Measurements from ENCODE around the gene DHRSX.
"Not testable (repeated sequence)": the region's sequence is repeated elsewhere in the genome, so short reads cannot be mapped to it uniquely, and the experiment has no call there.

The DHRSX gene

DNA sequence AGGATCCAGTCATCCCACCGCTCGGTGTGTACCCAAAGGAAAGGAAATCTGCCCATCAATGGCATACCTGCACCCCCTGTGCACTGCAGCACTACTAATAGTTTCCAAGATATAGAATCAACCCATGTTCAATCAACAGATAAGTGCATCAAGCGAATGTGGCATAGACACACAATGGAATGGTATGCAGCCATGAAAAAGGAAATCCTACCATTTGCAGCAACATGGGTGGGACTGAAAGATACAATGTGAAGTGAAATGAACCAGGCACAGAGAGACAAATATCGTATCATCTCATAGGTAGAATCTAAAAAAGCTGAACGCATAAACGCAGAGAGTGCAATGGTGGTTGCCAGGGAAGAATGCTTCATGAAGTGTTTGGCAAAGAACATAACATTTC, 42.5 kb downstream of the DHRSX start:
- Histone ChIP-seq H3K4me3 (ENCODE audit: insufficient read depth, low read length, poor library complexity, severe bottlenecking) (no peak overlapping the region), H4K20me1 (ENCODE audit: low read depth, low read length) (no peaks in the 10 kb centered on the region), H3K9ac (ENCODE audit: low read length) (no peak overlapping the region), H3K4me2 (ENCODE audit: low read depth, low read length, poor library complexity, severe bottlenecking) (no peak overlapping the region), H3F3A (ENCODE audit: insufficient read depth) (no peaks in the 10 kb centered on the region), H3K79me2 (ENCODE audit: insufficient read depth, low read length) (no peaks in the 10 kb centered on the region), H3K9me3 (ENCODE audit: insufficient read depth, low read length) (no peaks in the 10 kb centered on the region), H3K27ac (ENCODE audit: low read depth, low read length) (no peak overlapping the region), H3K9me2 (replicated peaks; ENCODE audit: insufficient read depth, low read length) (no peaks in the 10 kb centered on the region), H3K27me3 (ENCODE audit: low read length) (no peaks in the 10 kb centered on the region), H3K36me3 (ENCODE audit: low read length) (no peaks in the 10 kb centered on the region), H2AFZ (ENCODE audit: low read depth, low read length, severe bottlenecking) (no peak overlapping the region)
- no peak for TF ChIP-seq EZH2phosphoT487 (conservative IDR thresholded peaks at IDR 0.05; ENCODE audit: low read length)

- no peak overlapping the region for H3K27ac ChIP-seq (ENCODE audit: low read depth, low read length)
- H3K27me3 ChIP-seq (ENCODE audit: low read length): no peaks in the 10 kb centered on the region
- H3K9ac ChIP-seq (ENCODE audit: low read length): no peak overlapping the region
- H3K9me2 ChIP-seq (replicated peaks; ENCODE audit: insufficient read depth, low read length): no peaks in the 10 kb centered on the region
- H3K4me3 ChIP-seq (ENCODE audit: insufficient read depth, low read length, poor library complexity, severe bottlenecking): no peak overlapping the region
- no peak overlapping the region for H3K4me2 ChIP-seq (ENCODE audit: low read depth, low read length, poor library complexity, severe bottlenecking)
- no peaks in the 10 kb centered on the region for H3F3A ChIP-seq (ENCODE audit: insufficient read depth)
- H3K79me2 ChIP-seq (ENCODE audit: insufficient read depth, low read length): no peaks in the 10 kb centered on the region
- H2AFZ ChIP-seq (ENCODE audit: low read depth, low read length, severe bottlenecking): no peak overlapping the region
- TF ChIP-seq CTCF (IDR thresholded peaks at IDR 0.05; ENCODE audit: insufficient read depth, low read length, poor library complexity, severe bottlenecking) (no peak), EZH2phosphoT487 (conservative IDR thresholded peaks at IDR 0.05; ENCODE audit: low read length) (no peak)
- H3K36me3 ChIP-seq (ENCODE audit: low read length): no peaks in the 10 kb centered on the region
- no peaks in the 10 kb centered on the region for H3K9me3 ChIP-seq (ENCODE audit: insufficient read depth, low read length)
- no peaks in the 10 kb centered on the region for H4K20me1 ChIP-seq (ENCODE audit: low read depth, low read length)
Measured at GRCh38 chrX:2457289-2458133, 43.3 kb downstream of the DHRSX start.

- H4K20me1 ChIP-seq (ENCODE audit: low read depth, low read length); H3K36me3 ChIP-seq (ENCODE audit: low read length); H3K27ac ChIP-seq (ENCODE audit: low read depth, low read length); H3K4me3 ChIP-seq (ENCODE audit: insufficient read depth, low read length, poor library complexity, severe bottlenecking); H3K79me2 ChIP-seq (ENCODE audit: insufficient read depth, low read length); H3K9me2 ChIP-seq (replicated peaks; ENCODE audit: insufficient read depth, low read length); H3K9ac ChIP-seq (ENCODE audit: low read length); H3K4me2 ChIP-seq (ENCODE audit: low read depth, low read length, poor library complexity, severe bottlenecking); H2AFZ ChIP-seq (ENCODE audit: low read depth, low read length, severe bottlenecking); H3K27me3 ChIP-seq (ENCODE audit: low read length); H3F3A ChIP-seq (ENCODE audit: insufficient read depth); H3K9me3 ChIP-seq (ENCODE audit: insufficient read depth, low read length): not testable (repeated sequence)
Measured at GRCh38 chrX:2456091-2456490, 44.7 kb downstream of the DHRSX start.

DNA sequence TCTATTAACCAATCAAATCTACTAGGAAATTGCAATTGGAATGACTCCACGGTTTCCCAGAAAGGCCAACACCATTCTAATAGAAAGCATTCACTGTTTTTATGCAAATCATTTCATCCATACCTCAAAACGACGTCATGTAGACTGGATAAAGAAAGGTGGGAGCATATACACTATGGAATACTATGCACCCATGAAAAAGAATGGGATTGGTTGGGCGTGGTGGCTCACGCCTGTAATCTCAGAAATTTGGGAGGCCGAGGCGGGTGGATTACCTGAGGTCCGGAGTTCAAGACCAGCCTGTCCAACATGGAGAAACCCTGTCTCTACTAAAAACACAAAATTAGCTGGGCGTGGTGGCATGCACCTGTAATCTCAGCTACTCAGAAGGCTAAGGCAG, 46.2 kb downstream of the DHRSX start:
- not testable (repeated sequence) for H3K9me3 ChIP-seq (ENCODE audit: insufficient read depth, low read length); H3K9me2 ChIP-seq (replicated peaks; ENCODE audit: insufficient read depth, low read length); H3K9ac ChIP-seq (ENCODE audit: low read length); H4K20me1 ChIP-seq (ENCODE audit: low read depth, low read length); H3K27ac ChIP-seq (ENCODE audit: low read depth, low read length); H3K36me3 ChIP-seq (ENCODE audit: low read length); H3K79me2 ChIP-seq (ENCODE audit: insufficient read depth, low read length); H3K4me2 ChIP-seq (ENCODE audit: low read depth, low read length, poor library complexity, severe bottlenecking); H2AFZ ChIP-seq (ENCODE audit: low read depth, low read length, severe bottlenecking); H3K4me3 ChIP-seq (ENCODE audit: insufficient read depth, low read length, poor library complexity, severe bottlenecking); H3F3A ChIP-seq (ENCODE audit: insufficient read depth); H3K27me3 ChIP-seq (ENCODE audit: low read length)

DNA sequence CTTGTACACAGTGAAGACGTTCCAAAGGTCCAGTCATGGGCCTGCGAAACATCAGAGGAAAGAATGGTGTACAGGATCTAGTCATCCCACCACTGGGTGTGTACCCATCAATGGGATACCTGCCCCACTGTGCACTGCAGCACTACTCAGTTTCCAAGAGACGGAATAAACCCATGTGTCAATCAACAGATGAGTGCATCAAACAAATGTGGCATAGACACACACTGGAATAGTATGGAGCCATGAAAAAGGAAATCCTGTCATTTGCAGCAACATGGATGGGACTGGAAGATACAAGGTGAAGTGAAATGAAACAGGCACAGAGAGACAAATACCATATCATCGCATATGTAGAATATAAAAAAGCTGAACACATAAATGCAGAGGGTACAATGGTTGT, 48.0 kb downstream of the DHRSX start:
- Histone ChIP-seq H3K27ac (ENCODE audit: low read depth, low read length) (no peak overlapping the region), H3K4me2 (ENCODE audit: low read depth, low read length, poor library complexity, severe bottlenecking) (no peak overlapping the region), H3F3A (ENCODE audit: insufficient read depth) (no peaks in the 10 kb centered on the region), H2AFZ (ENCODE audit: low read depth, low read length, severe bottlenecking) (no peak overlapping the region), H3K79me2 (ENCODE audit: insufficient read depth, low read length) (no peaks in the 10 kb centered on the region), H3K36me3 (ENCODE audit: low read length) (no peaks in the 10 kb centered on the region), H3K27me3 (ENCODE audit: low read length) (no peaks in the 10 kb centered on the region), H3K4me3 (ENCODE audit: insufficient read depth, low read length, poor library complexity, severe bottlenecking) (no peak overlapping the region), H4K20me1 (ENCODE audit: low read depth, low read length) (no peaks in the 10 kb centered on the region), H3K9ac (ENCODE audit: low read length) (no peak overlapping the region), H3K9me3 (ENCODE audit: insufficient read depth, low read length) (no peaks in the 10 kb centered on the region), H3K9me2 (replicated peaks; ENCODE audit: insufficient read depth, low read length) (no peaks in the 10 kb centered on the region)
- TF ChIP-seq CTCF (IDR thresholded peaks at IDR 0.05; ENCODE audit: insufficient read depth, low read length, poor library complexity, severe bottlenecking) (no peak), EZH2phosphoT487 (conservative IDR thresholded peaks at IDR 0.05; ENCODE audit: low read length) (no peak)

All from SU-DHL-6 (cell line).